HG02884 (cell line): ENCODE measurements around the gene TBCE.
"Not testable (repeated sequence)": the region's sequence is repeated elsewhere in the genome, so short reads cannot be mapped to it uniquely, and the experiment has no call there.

Experiments used
- ATAC-seq: cut with Tn5 transposase; IDR thresholded peaks from one replicate; pipeline ENCODE4 v1.9.1; 2021; ENCODE audit warnings: mild to moderate bottlenecking, moderate library complexity; ENCODE audit not compliant: unreplicated experiment

Gene TBCE

GRCh38 chr1:235448616-235449015 lies 81.4 kb downstream of the TBCE start:
- no peak for ATAC-seq

- no peak for ATAC-seq
Observed at GRCh38 chr1:235450433-235450832, 83.2 kb downstream of the TBCE start.

GRCh38 chr1:235450886-235451483 lies 83.8 kb downstream of the TBCE start:
- no peak for ATAC-seq

- ATAC-seq, result no peak
Observed at GRCh38 chr1:235454021-235454420, 86.8 kb downstream of the TBCE start.

- ATAC-seq, result no peak
Observed at GRCh38 chr1:235455097-235455496, 87.9 kb downstream of the TBCE start.

GRCh38 chr1:235455823-235456222 lies 88.6 kb downstream of the TBCE start:
- ATAC-seq, result no peak

GRCh38 chr1:235457856-235458255 lies 90.6 kb downstream of the TBCE start:
- not testable (repeated sequence) for ATAC-seq

- no peak for ATAC-seq
Observed at GRCh38 chr1:235460770-235461169, 93.5 kb downstream of the TBCE start.

GRCh38 chr1:235461954-235462353 lies 94.7 kb downstream of the TBCE start:
- no peak for ATAC-seq

- ATAC-seq, result not testable (repeated sequence)
Observed at GRCh38 chr1:235462832-235463231, 95.6 kb downstream of the TBCE start.

- no peak for ATAC-seq
Observed at GRCh38 chr1:235465066-235465465, 97.8 kb downstream of the TBCE start.

- ATAC-seq, result no peak
Observed at GRCh38 chr1:235468004-235468403, 100.8 kb downstream of the TBCE start.

- ATAC-seq, result no peak
Observed at GRCh38 chr1:235468970-235469369, 101.7 kb downstream of the TBCE start.

GRCh38 chr1:235469897-235470296 lies 102.7 kb downstream of the TBCE start:
- not testable (repeated sequence) for ATAC-seq

GRCh38 chr1:235470741-235471439 lies 103.7 kb downstream of the TBCE start:
- ATAC-seq, result no peak

GRCh38 chr1:235473806-235474205 lies 106.6 kb downstream of the TBCE start:
- ATAC-seq, result no peak

- ATAC-seq, result no peak
Observed at GRCh38 chr1:235483090-235483489, 115.9 kb downstream of the TBCE start.

- no peak for ATAC-seq
Observed at GRCh38 chr1:235485558-235485957, 118.3 kb downstream of the TBCE start.

- no peak for ATAC-seq
Observed at GRCh38 chr1:235486321-235486720, 119.1 kb downstream of the TBCE start.

GRCh38 chr1:235491644-235492043 lies 124.4 kb downstream of the TBCE start:
- ATAC-seq, result no peak

- ATAC-seq, result no peak
Observed at GRCh38 chr1:235494531-235494930, 127.3 kb downstream of the TBCE start.

- ATAC-seq, result no peak
Observed at GRCh38 chr1:235495030-235495429, 127.8 kb downstream of the TBCE start.

- ATAC-seq, result no peak
Observed at GRCh38 chr1:235495551-235495950, 128.3 kb downstream of the TBCE start.
